ENCODE results near the gene CPNE4.

DNA sequence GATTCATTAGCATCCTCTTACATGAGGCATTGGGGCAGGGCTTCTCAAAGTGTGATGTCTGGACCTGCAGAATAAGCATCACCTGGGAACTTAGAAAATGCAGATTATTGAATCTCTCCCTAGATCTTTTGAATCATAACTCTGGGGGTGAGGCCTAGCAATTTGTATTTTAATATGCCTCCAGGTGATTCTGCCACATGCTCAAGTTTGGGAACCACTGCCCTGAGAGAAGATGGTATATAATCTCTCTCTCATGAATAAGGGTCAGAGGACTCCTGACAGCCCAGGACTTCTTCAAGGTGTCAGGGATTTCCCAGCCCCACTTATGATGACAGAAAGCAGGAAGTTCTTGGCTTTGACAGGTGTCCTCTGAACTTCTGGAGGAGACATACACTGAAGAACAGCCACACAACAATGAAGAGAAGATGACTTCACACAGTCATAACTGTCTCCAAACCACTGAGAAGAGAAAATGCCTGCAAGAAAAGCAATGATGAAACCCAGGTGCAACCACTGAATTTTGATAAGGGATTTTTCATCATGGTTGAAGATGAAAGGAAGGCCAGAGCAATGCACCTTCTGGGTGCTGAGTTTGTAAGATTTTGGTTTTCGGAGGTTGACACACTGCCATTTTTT, 320.1 kb downstream of the CPNE4 start:
- TF ChIP-seq, protein P1, sequence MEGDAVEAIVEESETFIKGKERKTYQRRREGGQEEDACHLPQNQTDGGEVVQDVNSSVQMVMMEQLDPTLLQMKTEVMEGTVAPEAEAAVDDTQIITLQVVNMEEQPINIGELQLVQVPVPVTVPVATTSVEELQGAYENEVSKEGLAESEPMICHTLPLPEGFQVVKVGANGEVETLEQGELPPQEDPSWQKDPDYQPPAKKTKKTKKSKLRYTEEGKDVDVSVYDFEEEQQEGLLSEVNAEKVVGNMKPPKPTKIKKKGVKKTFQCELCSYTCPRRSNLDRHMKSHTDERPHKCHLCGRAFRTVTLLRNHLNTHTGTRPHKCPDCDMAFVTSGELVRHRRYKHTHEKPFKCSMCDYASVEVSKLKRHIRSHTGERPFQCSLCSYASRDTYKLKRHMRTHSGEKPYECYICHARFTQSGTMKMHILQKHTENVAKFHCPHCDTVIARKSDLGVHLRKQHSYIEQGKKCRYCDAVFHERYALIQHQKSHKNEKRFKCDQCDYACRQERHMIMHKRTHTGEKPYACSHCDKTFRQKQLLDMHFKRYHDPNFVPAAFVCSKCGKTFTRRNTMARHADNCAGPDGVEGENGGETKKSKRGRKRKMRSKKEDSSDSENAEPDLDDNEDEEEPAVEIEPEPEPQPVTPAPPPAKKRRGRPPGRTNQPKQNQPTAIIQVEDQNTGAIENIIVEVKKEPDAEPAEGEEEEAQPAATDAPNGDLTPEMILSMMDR (conservative IDR thresholded peaks at IDR 0.05; ENCODE audit: low read depth, low read length) = no peak
- no peak for TF ChIP-seq EZH2 (IDR thresholded peaks at IDR 0.05; ENCODE audit: borderline replicate concordance, low read depth, low read length, poor library complexity, severe bottlenecking)

Data from A673 (cell line).